Measurements from ENCODE around the gene RTL10.

- TF ChIP-seq POLR2A (IDR thresholded peaks at IDR 0.05) (no peak), CTCF (IDR thresholded peaks at IDR 0.05) (no peak)
These were observed 30.8 kb downstream of the RTL10 start for GRCh38 chr22:19823902-19824211.

Data from ovary (tissue), 3 donors.